GM21717 (cell line): Measurements from ENCODE around the gene HMGCL.
"Not testable (repeated sequence)": the region's sequence is repeated elsewhere in the genome, so short reads cannot be mapped to it uniquely, and the experiment has no call there.

ENCODE experiments used
- ATAC-seq: cut with Tn5 transposase; IDR thresholded peaks from one replicate; pipeline ENCODE4 v1.9.1; 2021; ENCODE audit warnings: mild to moderate bottlenecking, moderate library complexity; ENCODE audit not compliant: unreplicated experiment

Gene HMGCL

DNA sequence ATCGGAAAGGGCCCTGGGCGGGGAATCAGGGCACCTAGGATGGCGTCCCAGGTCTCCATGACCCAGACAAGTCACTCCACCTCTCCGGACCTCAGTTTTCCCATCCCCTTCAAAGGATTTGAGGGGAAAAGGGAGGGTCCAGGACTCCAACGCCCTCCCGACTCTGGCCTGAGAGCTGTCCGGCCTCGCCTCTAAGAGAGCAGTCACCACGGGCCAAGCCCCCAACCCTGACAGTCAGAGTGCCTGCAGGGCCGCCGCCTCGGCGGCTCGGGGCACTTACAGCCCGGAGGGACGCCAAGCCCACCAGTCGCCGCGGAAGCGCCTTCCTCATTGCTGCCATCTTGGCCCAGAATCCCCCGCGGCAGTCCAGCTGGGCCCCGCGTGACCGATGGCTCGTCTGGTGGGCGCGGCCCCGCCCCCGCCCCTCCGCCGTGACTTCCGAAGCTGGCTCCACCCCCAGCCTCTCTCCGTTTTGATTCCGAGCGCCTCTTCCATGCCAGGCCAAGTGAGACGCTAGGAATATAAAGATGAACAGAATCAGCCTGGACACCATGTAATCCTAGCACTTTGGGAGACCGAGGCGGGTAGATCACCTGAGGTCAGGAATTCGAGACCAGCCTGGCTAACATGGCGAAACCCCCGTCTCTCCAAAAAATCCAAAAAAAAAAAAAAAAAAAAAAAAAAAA lies at the start of gene HMGCL:
Gene HMGCL, minus strand, starts transcription at position 354 of the 686 bp plus-strand sequence. Its CDS starts 14 bp downstream, at position 340.
- ATAC-seq, result peak; percentile 77

DNA sequence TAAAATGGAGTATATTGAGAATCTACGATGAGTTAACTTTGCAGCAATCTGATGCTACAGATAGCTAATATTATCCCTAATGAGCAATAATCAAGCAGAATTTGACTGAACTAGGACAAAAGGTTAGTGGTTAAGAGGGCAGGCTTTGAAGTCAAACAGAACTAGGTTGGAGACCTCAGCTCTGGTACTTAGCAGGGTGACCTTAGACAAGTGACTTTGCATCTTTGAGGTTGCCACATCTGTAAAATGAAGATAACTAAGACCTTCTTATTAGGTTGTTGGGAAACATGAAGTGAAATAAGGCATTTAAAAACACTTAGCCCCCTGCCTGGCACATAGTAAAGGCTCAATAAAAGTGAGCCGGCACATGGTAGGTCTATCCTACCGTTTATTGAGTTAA lies 47.2 kb upstream of the HMGCL start:
- ATAC-seq, result no peak

DNA sequence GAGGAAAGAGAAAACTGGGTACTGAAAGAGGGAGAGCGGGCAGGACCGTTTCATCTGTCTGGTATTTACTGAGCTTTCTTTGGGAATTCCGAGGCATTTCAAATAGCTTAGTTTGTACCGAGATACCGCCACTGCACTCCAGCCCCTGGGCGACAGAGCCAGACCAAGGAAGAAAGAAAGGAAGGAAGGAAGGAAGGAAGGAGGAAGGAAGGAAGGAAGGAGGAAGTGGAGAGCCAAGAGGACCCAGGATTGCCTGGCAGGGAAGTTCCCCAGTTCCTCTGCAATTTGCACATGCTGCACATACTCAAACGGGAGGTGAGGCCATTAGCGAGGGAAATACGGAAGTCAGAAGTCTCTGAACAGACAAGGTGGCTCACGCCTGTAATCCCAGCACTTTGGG lies 43.8 kb upstream of the HMGCL start:
- ATAC-seq, result no peak

DNA sequence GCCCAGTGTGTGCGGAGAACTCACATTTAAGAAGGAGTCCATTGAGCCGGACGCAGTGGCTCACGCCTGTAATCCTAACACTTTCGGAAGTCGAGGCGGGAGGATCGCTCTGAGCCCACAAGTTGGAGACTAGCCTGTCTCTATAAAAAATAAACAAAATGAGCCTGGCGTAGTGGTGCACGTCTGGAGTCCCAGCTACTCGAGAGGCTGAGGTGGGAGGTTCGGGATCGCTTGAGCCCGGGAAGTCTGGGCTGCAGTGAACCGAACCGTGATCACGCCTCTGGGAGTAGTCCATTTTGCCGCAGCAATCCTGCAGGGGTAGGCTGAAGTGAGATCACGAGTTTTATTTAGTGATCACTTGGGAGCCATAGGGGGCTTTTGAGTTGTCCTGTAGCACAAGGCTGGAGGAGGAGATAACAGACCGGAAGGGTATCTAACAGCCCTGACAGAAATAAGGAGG lies 43.4 kb upstream of the HMGCL start:
- peak; percentile 16 for ATAC-seq

GRCh38 chr1:23867895-23868556 lies 42.8 kb upstream of the HMGCL start, which contains the start of gene FUCA1:
Gene FUCA1 (minus strand): TSS chr1:23868290. CDS start chr1:23868286, 4 bp downstream.
- ATAC-seq, result peak; percentile 80

- ATAC-seq, result peak; percentile 25
Measured at GRCh38 chr1:23867542-23867894, 42.3 kb upstream of the HMGCL start.

DNA sequence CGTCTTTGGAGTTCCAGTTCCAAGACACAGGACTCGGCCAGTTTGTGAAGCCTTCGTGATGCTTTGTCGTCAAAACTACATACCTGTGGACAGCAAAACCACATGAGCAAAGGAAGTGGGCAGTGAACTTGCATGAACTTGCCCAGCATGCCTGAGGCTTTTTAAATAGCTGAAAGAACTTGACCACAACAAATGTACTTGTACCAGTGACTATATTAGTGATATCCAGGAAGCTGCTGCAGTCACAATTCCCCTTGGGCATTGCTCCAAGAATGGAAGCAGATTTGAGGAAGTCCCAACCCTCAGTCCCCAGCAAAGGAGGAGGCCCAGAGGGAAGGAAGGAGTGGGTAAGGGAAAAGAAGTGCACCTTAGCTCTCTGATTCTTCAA lies 40.3 kb upstream of the HMGCL start:
- ATAC-seq, result no peak

DNA sequence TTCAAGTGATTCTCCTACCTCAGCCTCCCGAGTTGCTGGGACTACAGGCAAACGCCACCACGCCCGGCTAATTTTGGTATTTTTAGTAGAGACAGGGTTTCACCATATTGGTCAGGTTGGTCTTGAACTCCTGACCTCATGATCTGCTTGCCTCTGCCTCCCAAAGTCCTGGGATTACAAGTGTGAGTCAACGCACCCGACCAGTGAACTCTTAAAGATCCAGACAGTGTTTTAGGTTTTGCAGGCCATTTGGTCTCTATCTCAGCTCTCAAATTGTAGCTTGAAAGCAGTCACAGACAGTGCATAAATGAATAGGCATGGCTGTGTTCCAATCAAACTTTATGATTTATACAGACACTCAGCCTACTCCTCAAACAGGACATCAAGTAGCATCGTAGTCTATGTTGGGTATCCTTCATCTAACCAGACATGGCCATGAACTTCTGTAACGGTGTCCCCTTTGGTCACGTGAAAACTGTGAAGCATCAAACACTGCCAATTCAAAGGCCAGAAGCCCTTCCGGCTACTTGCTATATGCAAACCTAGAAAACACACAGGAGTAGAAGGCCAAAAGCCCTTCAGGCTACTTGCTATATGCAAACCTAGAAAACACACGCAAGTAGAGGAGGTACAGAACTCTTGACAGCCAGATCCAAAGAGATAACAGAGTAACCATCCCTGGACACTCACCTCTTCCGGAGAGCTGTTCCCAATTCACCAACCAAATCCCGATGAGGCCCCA lies 39.7 kb upstream of the HMGCL start:
- no peak for ATAC-seq

DNA sequence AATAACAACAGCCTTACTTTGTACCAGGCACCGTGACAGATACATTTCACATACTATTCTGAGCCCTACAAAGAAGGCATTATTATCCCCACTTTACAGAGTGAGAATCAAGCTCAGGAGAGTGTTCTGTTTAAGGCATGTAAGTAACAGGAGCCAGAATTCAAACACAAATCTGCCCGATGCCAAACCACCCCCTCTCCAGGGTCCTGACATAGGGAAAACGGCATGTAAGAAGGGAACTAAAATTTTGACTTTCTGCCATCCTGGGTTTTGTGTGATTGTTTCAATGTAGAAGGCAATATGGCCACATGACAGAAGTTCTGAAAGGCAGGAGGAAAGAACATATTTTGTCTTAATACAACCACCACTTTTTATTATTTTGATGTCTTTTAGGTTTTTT lies 37.4 kb upstream of the HMGCL start:
- ATAC-seq, result no peak

GRCh38 chr1:23854568-23854967 lies 29.3 kb upstream of the HMGCL start:
- ATAC-seq, result no peak

GRCh38 chr1:23853124-23853523 lies 27.9 kb upstream of the HMGCL start:
- not testable (repeated sequence) for ATAC-seq

- not testable (repeated sequence) for ATAC-seq
Measured at GRCh38 chr1:23851406-23851805, 26.2 kb upstream of the HMGCL start.

- no peak for ATAC-seq
Measured at GRCh38 chr1:23848673-23849616, 23.7 kb upstream of the HMGCL start.

DNA sequence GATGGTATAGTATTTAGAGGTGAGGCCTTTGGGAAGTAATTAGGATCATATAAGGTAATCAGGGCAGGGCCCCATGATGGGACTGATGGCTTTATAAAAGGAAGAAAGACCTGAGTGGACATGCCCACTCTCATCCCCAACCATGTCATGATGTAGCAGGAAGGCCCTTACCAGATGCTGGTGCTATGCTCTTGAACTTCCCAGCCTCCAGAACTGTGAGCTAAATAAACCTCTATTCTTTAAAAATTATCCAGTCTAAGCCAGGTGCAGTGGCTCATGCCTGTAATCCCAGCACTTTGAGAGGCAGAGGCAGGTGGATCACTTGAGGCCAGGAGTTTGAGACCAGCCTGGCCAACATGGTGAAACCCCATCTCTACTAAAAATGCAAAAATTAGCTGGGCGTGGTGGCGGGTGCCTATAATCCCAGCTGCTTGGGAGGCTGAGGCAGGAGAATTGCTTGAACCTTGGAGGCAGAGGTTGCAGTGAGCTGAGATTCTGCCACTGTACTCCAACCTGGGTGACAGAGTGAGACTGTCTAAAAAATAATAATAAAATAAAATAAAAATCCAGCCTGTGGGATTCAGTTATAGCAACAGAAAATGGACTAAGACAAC lies 22.4 kb upstream of the HMGCL start:
- not testable (repeated sequence) for ATAC-seq

- ATAC-seq, result no peak
Measured at GRCh38 chr1:23845163-23845562, 19.9 kb upstream of the HMGCL start.

GRCh38 chr1:23843644-23844043 lies 18.4 kb upstream of the HMGCL start:
- ATAC-seq, result no peak

DNA sequence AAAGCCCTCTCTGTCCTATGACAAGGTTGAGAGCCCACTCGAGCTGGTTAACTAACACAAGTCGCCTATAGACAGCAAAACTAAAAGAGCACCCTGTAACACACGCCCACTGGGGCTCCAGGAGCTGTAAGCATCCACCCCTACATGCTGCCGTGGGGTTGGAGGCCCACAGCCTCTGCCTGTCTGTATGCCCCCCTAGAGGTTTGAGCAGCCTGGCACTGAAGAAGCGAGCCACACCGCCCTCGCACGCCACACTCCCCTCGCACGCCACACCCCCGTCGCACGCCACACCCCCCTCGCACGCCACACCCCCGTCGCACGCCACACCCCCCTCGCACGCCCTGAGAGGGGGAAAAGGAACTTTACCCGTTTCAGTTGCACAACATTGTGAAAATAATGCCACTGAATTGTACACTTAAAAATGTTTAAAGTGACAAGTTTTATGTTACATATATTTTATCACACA lies 13.2 kb upstream of the HMGCL start:
- ATAC-seq, result no peak

DNA sequence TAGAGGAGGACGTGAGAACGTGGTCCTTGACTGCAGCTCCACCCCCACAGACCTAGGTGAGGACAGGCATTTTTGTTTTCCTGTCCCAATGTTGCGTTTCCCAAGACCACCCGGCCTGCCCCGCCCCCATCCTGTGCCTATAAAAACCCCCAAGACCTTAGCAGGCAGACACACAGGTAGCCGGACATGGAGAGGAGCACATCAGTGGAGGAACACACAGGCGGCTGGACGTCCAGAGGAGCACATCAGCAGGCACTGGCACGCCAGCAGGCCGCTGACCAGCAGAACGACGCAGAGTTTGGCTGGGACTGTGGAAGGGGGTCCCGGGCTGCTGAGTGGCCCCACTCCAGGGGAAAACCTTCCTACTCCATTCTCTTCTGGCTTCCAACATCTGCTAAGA lies 12.7 kb upstream of the HMGCL start:
- ATAC-seq, result no peak

GRCh38 chr1:23836037-23836436 lies 10.8 kb upstream of the HMGCL start:
- ATAC-seq, result no peak

DNA sequence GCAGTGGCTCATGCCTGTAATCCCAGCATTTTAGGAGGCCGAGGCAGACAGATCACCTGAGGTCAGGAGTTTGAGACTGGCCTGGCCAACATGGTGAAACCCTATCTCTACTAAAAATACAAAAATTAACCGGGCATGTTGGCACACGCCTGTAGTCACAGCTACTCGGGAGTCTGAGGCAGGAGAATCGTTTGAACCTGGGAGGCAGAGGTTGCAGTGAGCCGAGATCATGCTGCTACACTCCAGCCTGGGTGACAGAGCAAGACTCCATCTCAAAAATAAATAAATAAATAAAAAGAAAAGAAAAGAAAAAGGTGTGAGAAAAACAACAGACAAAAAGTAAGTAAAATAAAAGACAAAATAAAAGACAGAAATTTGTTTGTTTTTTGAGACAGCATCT lies 8.9 kb upstream of the HMGCL start:
- ATAC-seq, result not testable (repeated sequence)
